Endothelial cell of umbilical vein (primary cell): ENCODE measurements around the gene TUT1. TPM values are rescaled to one million over a fixed set of nuclear protein-coding genes. Genes with fewer than 3 reads are reported as not detected.

Experiments
- BruUV-seq: library from RNA; stranded (reverse); fragments of 400-500 nt; replicated peaks from 2 replicates; lab custom pipeline; 2021; lab: Mats Ljungman, UMichigan
- CTCF ChIA-PET: fragments of 300-600, 350-600 bp; sonication (Branson Sonifier 250); formaldehyde crosslinking; loops from one replicate; lab custom pipeline; 2021; ENCODE audit warnings: antibody characterized with exemption, inconsistent platforms; lab: Charles Lee
- POLR2A ChIA-PET: fragments of 300-600, 350-600 bp; sonication (Branson Sonifier 250); formaldehyde crosslinking; loops from one replicate; lab custom pipeline; 2021; ENCODE audit warnings: antibody characterized with exemption, inconsistent platforms; lab: Charles Lee
- DNase-seq: peaks from one replicate; pipeline ENCODE4 v3.0.0-alpha.2; 2011; ENCODE audit warnings: low read depth, low spot score
- FAIRE-seq: peaks from 2 replicates; lab custom pipeline; 2011; peaks lifted over from hg19 to GRCh38; lab: Jason Lieb, UNC
- H2AFZ ChIP-seq: 2 replicates; pipeline ENCODE4 v1.6.0; 2012; ENCODE audit warnings: low read depth, low read length, control low read depth, inconsistent platforms
- H3K27ac ChIP-seq: 2 replicates; pipeline ENCODE4 v1.5.1; 2011; ENCODE audit warnings: low read depth, mild to moderate bottlenecking, control low read depth, low read length, moderate library complexity; ENCODE audit not compliant: insufficient read depth
- H3K27me3 ChIP-seq, 2 experiments: 2 replicates each; pipeline versions ENCODE4 v1.6.0 to v1.6.1; 2011; ENCODE audit warnings: low read length in 2 of 2, mixed read lengths in 1 of 2; ENCODE audit not compliant: control insufficient read depth in 2 of 2, insufficient read depth in 2 of 2
- H3K36me3 ChIP-seq, 2 experiments: 2 replicates in 1 of 2; 3 replicates in 1 of 2; pipeline ENCODE4 v1.5.1; 2011; ENCODE audit warnings: low read length in 2 of 2, mild to moderate bottlenecking in 1 of 2, moderate library complexity in 1 of 2; ENCODE audit not compliant: control insufficient read depth in 2 of 2, insufficient read depth in 2 of 2; ENCODE audit errors: extremely low read depth in 1 of 2
- H3K4me1 ChIP-seq: 3 replicates; pipeline ENCODE4 v1.5.1; 2011; ENCODE audit warnings: mild to moderate bottlenecking, low read length; ENCODE audit not compliant: control insufficient read depth, insufficient read depth; ENCODE audit errors: extremely low read depth
- H3K4me2 ChIP-seq: 2 replicates; pipeline ENCODE4 v1.6.1; 2011; ENCODE audit warnings: low read length, control low read depth, mixed read lengths; ENCODE audit not compliant: insufficient read depth
- H3K4me3 ChIP-seq, 3 experiments: fragments of 200-600 bp in 1 of 3; sonication (generic), shearing (Covaris generic) in 1 of 3; replicated peaks in 1 of 3; 2 replicates each; pipeline ENCODE4 v1.5.1; 2011 to 2016; ENCODE audit warnings: control low read depth in 3 of 3, low read length in 3 of 3, mild to moderate bottlenecking in 2 of 3, inconsistent platforms in 1 of 3, low read depth in 1 of 3, moderate library complexity in 1 of 3; ENCODE audit not compliant: insufficient read depth in 1 of 3
- H3K79me2 ChIP-seq: 2 replicates; pipeline ENCODE4 v1.6.0; 2012; ENCODE audit warnings: low read length, inconsistent platforms; ENCODE audit not compliant: control insufficient read depth, insufficient read depth
- H3K9ac ChIP-seq: replicated peaks from 2 replicates; pipeline ENCODE3; 2011; ENCODE audit warnings: low read length, control low read depth; ENCODE audit not compliant: insufficient read depth; ENCODE audit errors: extremely low read depth
- H3K9me1 ChIP-seq: replicated peaks from 3 replicates; pipeline ENCODE4 v1.6.0; 2011; ENCODE audit warnings: mild to moderate bottlenecking, low read length; ENCODE audit not compliant: control insufficient read depth, insufficient read depth; ENCODE audit errors: extremely low read depth
- H3K9me3 ChIP-seq: replicated peaks from 2 replicates; pipeline ENCODE4 v1.5.1; 2012; ENCODE audit warnings: low read length, inconsistent platforms; ENCODE audit not compliant: control insufficient read depth, insufficient read depth
- H4K20me1 ChIP-seq: replicated peaks from 2 replicates; pipeline ENCODE3; 2011; ENCODE audit warnings: mild to moderate bottlenecking, low read length; ENCODE audit not compliant: control insufficient read depth, insufficient read depth; ENCODE audit errors: extremely low read depth
- EZH2 ChIP-seq: IDR thresholded peaks from 2 replicates; pipeline ENCODE4 v1.6.1; 2012; ENCODE audit warnings: borderline replicate concordance, low read depth, mild to moderate bottlenecking, moderate library complexity, low read length, inconsistent platforms; ENCODE audit not compliant: severe bottlenecking
- FOS ChIP-seq: IDR thresholded peaks from 2 replicates; pipeline ENCODE4 v1.6.1; 2011; ENCODE audit warnings: mild to moderate bottlenecking, low read length, moderate library complexity, borderline replicate concordance; ENCODE audit not compliant: insufficient read depth
- GATA2 ChIP-seq: IDR thresholded peaks from 2 replicates; pipeline ENCODE4 v1.7.0; 2011; ENCODE audit warnings: low read depth, mild to moderate bottlenecking, moderate library complexity, mixed read lengths, low read length; ENCODE audit not compliant: insufficient read length, insufficient read depth
- JUN ChIP-seq: IDR thresholded peaks from 2 replicates; pipeline ENCODE4 v1.6.1; 2011; ENCODE audit warnings: borderline replicate concordance, low read depth; ENCODE audit not compliant: insufficient read length, insufficient read depth
- MYC ChIP-seq: IDR thresholded peaks from one replicate; pipeline ENCODE4 v1.6.1; 2011; ENCODE audit warnings: mild to moderate bottlenecking, low read depth, low read length
- POLR2A ChIP-seq: IDR thresholded peaks from 2 replicates; pipeline ENCODE4 v1.6.1; 2012; ENCODE audit warnings: low read depth, mild to moderate bottlenecking, control low read depth, low read length
- POLR2AphosphoS5 ChIP-seq: IDR thresholded peaks from 2 replicates; pipeline ENCODE4 v1.6.1; 2012; ENCODE audit warnings: low read depth, mild to moderate bottlenecking, control low read depth, low read length, moderate library complexity; ENCODE audit not compliant: insufficient read depth
- dilution Hi-C: fragments of 300-500 bp; cut with MboI; formaldehyde crosslinking; loops from one replicate; pipeline ENCODE4 v1.15.0; 2019; ENCODE audit warnings: low sequenced_read_pairs; ENCODE audit not compliant: extremely low pct_ligation_motif_present
- intact Hi-C: fragments of 100-400 bp; cut with micrococcal nuclease; formaldehyde crosslinking; loops from one replicate; pipeline ENCODE4 v1.10.0; 2022
- polyA plus RNA-seq, 4 experiments: library from polyadenylated mRNA; depleted of rRNA in 3 of 4; stranded (reverse) in 3 of 4; unstranded in 1 of 4; fragments of >200 nt; gene quantifications; 2 replicates each; pipeline versions ENCODE4 v1.2.1 to v1.2.3, GENCODE V29; 2011 to 2012; ENCODE audit warnings: missing spikeins in 1 of 4
- total RNA-seq: library from RNA; stranded (reverse); gene quantifications from 2 replicates; pipeline ENCODE4 v1.2.3, GENCODE V29; 2021
- TF ChIP-seq, protein P1 (sequence below), 2 donors: IDR thresholded peaks; 1 replicate in 1 of 2; 2 replicates in 1 of 2; pipeline ENCODE4 v1.5.1; 2011; ENCODE audit warnings: low read length in 2 of 2, mild to moderate bottlenecking in 2 of 2, moderate library complexity in 2 of 2, control low read depth in 1 of 2, inconsistent platforms in 1 of 2, low read depth in 1 of 2; ENCODE audit not compliant: insufficient read depth in 1 of 2; ENCODE audit errors: extremely low read depth in 1 of 2
- TF ChIP-seq, protein P2 (sequence below): IDR thresholded peaks from 2 replicates; pipeline ENCODE4 v1.6.1; 2011; ENCODE audit not compliant: insufficient read depth, insufficient read length

TUT1 gene
- total and polyA plus RNA-seq, 2 donors (not counting 3 experiments of a cell fraction or from before 2014, with no cell fraction given): 12.7 to 16.9 TPM

DNA sequence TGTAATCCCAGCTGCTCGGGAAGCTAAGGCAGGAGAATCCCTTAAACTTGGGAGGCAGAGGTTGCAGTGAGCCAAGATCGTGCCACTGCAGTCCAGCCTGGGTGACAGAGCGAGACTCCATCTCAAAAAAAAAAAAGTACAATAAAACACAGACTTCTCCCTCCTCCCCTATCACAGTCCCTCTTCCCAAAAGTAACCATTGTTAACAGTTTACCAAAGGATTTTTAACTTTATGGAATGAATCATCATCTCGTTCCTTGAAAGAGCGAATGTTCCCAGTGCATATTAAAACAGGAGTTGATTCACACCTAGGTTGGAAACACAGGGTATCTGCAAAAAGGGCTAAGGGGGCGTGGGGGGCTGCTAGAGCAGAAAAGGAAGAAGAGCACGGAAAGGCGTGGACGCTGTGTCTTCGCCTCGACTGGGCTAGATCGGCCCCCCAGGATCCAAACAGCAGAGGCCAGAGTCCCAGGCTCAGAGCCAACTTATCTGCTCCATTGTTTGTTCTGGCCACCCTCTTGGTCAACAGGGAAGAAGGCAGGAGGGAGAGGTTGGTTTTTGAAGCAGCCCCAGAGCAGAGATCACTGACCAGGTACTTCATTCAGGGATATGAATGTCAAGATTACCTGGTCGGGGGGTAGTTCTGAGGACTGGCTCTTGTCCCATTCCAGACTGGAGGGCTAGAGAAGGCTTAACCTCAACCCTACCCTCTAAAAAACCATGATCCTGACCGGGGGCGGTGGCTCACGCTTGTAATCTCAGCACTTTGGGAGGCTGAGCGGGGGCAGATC is 42.6 kb downstream of the TUT1 start:
- Histone ChIP-seq H4K20me1 (no peaks in the 10 kb centered on the region), H3K27ac (peak overlapping the region; percentile 1), H3K4me2 (peak overlapping the region; percentile 37), H3K9ac (no peak overlapping the region), H3K79me2 (peaks cover 28% of the 10 kb centered on the region), H3K9me3 (no peaks in the 10 kb centered on the region), H3K4me3 (no peak overlapping the region), H3K36me3 (no peaks in the 10 kb centered on the region), H3K4me1 (peaks cover 51% of the 10 kb centered on the region), H2AFZ (peak overlapping the region; percentile 59), H3K9me1 (no peaks in the 10 kb centered on the region), H3K27me3 (no peaks in the 10 kb centered on the region)
- no TSS peak for BruUV-seq
- DNase-seq: peak; percentile 69
- POLR2A ChIA-PET: no interaction called here
- dilution Hi-C loops (no loop called here), intact Hi-C loops (no loop called here)
- peak; percentile 98 for FAIRE-seq
- TF ChIP-seq POLR2AphosphoS5: peak; percentile 48
- TF ChIP-seq, protein P1, sequence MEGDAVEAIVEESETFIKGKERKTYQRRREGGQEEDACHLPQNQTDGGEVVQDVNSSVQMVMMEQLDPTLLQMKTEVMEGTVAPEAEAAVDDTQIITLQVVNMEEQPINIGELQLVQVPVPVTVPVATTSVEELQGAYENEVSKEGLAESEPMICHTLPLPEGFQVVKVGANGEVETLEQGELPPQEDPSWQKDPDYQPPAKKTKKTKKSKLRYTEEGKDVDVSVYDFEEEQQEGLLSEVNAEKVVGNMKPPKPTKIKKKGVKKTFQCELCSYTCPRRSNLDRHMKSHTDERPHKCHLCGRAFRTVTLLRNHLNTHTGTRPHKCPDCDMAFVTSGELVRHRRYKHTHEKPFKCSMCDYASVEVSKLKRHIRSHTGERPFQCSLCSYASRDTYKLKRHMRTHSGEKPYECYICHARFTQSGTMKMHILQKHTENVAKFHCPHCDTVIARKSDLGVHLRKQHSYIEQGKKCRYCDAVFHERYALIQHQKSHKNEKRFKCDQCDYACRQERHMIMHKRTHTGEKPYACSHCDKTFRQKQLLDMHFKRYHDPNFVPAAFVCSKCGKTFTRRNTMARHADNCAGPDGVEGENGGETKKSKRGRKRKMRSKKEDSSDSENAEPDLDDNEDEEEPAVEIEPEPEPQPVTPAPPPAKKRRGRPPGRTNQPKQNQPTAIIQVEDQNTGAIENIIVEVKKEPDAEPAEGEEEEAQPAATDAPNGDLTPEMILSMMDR (IDR thresholded peaks at IDR 0.05; ENCODE audit: extremely low read depth in 1 of 2, insufficient read depth in 1 of 2, low read depth in 1 of 2, low read length in 2 of 2): no peak
- no peak for TF ChIP-seq GATA2
- no peak for TF ChIP-seq JUN
- no peak for TF ChIP-seq EZH2
- TF ChIP-seq, protein P2, sequence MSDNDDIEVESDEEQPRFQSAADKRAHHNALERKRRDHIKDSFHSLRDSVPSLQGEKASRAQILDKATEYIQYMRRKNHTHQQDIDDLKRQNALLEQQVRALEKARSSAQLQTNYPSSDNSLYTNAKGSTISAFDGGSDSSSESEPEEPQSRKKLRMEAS: no peak
- no peak for TF ChIP-seq MYC
- no peak for TF ChIP-seq POLR2A
- peak; percentile 33 for TF ChIP-seq FOS
- CTCF ChIA-PET: interaction anchor here (1.7 to 11.0 kb wide), 2 partner anchors 10 to 124 kb away, joined by 10 to 376 read pairs; no protein-coding TSS in a partner anchor
